ENCODE measurements around the gene RHBDL2.

RHBDL2 gene

GRCh38 chr1:38888423-38889333, 53.0 kb downstream of the RHBDL2 start:
- no peak for TF ChIP-seq CTCF (IDR thresholded peaks at IDR 0.05; ENCODE audit: borderline replicate concordance, control extremely low read depth, extremely low read depth, insufficient read depth, missing control alignments)
- no peak for DNase-seq (ENCODE audit: low spot score)
- in situ Hi-C loops (cut with MboI; ENCODE audit: low sequenced_read_pairs, unreplicated experiment): no loop called here

GRCh38 chr1:38885092-38885491, 56.5 kb downstream of the RHBDL2 start:
- in situ Hi-C loops (cut with MboI; ENCODE audit: low sequenced_read_pairs, unreplicated experiment): no loop called here
- no peak for TF ChIP-seq CTCF (IDR thresholded peaks at IDR 0.05; ENCODE audit: borderline replicate concordance, control extremely low read depth, extremely low read depth, insufficient read depth, missing control alignments)
- DNase-seq (ENCODE audit: low spot score): no peak

GRCh38 chr1:38881487-38881886, 60.1 kb downstream of the RHBDL2 start, which contains the start of gene GJA9:
GJA9 (minus strand) TSS chr1:38881587; CDS start chr1:38876098, 5,489 bp downstream.
- DNase-seq (ENCODE audit: low spot score): no peak
- in situ Hi-C loops (cut with MboI; ENCODE audit: low sequenced_read_pairs, unreplicated experiment): no loop called here
- TF ChIP-seq CTCF (IDR thresholded peaks at IDR 0.05; ENCODE audit: borderline replicate concordance, control extremely low read depth, extremely low read depth, insufficient read depth, missing control alignments): no peak

- no peak for TF ChIP-seq CTCF (IDR thresholded peaks at IDR 0.05; ENCODE audit: borderline replicate concordance, control extremely low read depth, extremely low read depth, insufficient read depth, missing control alignments)
- in situ Hi-C loops (cut with MboI; ENCODE audit: low sequenced_read_pairs, unreplicated experiment): no loop called here
- no peak for DNase-seq (ENCODE audit: low spot score)
These were observed 65.8 kb downstream of the RHBDL2 start for GRCh38 chr1:38875811-38876210.

- DNase-seq (ENCODE audit: low spot score): peak; percentile 99
- no peak for TF ChIP-seq CTCF (IDR thresholded peaks at IDR 0.05; ENCODE audit: borderline replicate concordance, control extremely low read depth, extremely low read depth, insufficient read depth, missing control alignments)
- in situ Hi-C loops (cut with MboI; ENCODE audit: low sequenced_read_pairs, unreplicated experiment): no loop called here
These were observed 68.3 kb downstream of the RHBDL2 start, which contains the start of gene MYCBP for GRCh38 chr1:38873027-38873969. MYCBP (minus strand) TSS chr1:38873348; CDS start chr1:38873305, 43 bp downstream.

- in situ Hi-C loops (cut with MboI; ENCODE audit: low sequenced_read_pairs, unreplicated experiment): no loop called here
- peak; percentile 52 for DNase-seq (ENCODE audit: low spot score)
- no peak for TF ChIP-seq CTCF (IDR thresholded peaks at IDR 0.05; ENCODE audit: borderline replicate concordance, control extremely low read depth, extremely low read depth, insufficient read depth, missing control alignments)
These were observed 69.1 kb downstream of the RHBDL2 start for GRCh38 chr1:38872401-38873026.

All from GM13976 (cell line).